HCT116 (cell line): Measurements from ENCODE around the gene RPL41. TPM values are rescaled to one million over a fixed set of nuclear protein-coding genes. Genes with fewer than 3 reads are reported as not detected.
A peak's percentile ranks its signal among the peaks of the same experiment; 100 is the strongest.

Source experiments
- ATAC-seq: fragments of 200-7000 bp; cut with Tn5 transposase; 2 replicates; pipeline ENCODE4 v1.9.1; 2020; ENCODE audit warnings: mild to moderate bottlenecking, moderate library complexity
- BruUV-seq: library from RNA; stranded (reverse); fragments of 400-500 nt; replicated peaks from 2 replicates; lab custom pipeline; 2021; lab: Mats Ljungman, UMichigan
- CTCF ChIA-PET: fragments of 300-600 bp; sonication (Branson Sonifier 250); formaldehyde crosslinking; loops from one replicate; lab custom pipeline; 2021; ENCODE audit warnings: antibody characterized with exemption; lab: Charles Lee
- POLR2A ChIA-PET: fragments of 300-600, 350-600 bp; sonication (Branson Sonifier 250); formaldehyde crosslinking; loops from one replicate; lab custom pipeline; 2021; ENCODE audit warnings: antibody characterized with exemption; lab: Charles Lee
- RAD21 ChIA-PET, 2 experiments: fragments of 300-600 bp; sonication (Branson Sonifier 250); formaldehyde crosslinking; loops; one replicate each; lab custom pipeline; 2023; ENCODE audit warnings: low total read pairs in 2 of 2; ENCODE audit not compliant: uncharacterized antibody in 2 of 2, unreplicated experiment in 2 of 2, low non-redundant PET in 1 of 2; lab: Charles Lee
- DNase-seq: peaks from one replicate; pipeline ENCODE4 v3.0.0-alpha.2; 2010; ENCODE audit warnings: low read depth, low spot score
- H2AFZ ChIP-seq: fragments of 200-600 bp; shearing (Covaris generic), sonication (generic); 2 replicates; pipeline ENCODE4 v1.6.1; 2017; ENCODE audit warnings: low read depth, mixed run types, mixed read lengths, antibody characterized with exemption, low read length; ENCODE audit not compliant: poor library complexity, severe bottlenecking
- H3K27ac ChIP-seq: 2 replicates; pipeline ENCODE4 v1.5.1; 2012; ENCODE audit warnings: low read depth, low read length
- H3K27me3 ChIP-seq: fragments of 200-600 bp; sonication (generic); 2 replicates; pipeline ENCODE4 v1.6.1; 2016; ENCODE audit warnings: mixed run types, low read length, mixed read lengths; ENCODE audit not compliant: insufficient read depth
- H3K36me3 ChIP-seq, 2 experiments: fragments of 200-500 bp in 1 of 2; fragments of 200-600 bp in 1 of 2; sonication (Bioruptor generic) in 1 of 2; sonication (generic) in 1 of 2; 2 replicates each; pipeline versions ENCODE4 v1.5.1 to v1.6.1; 2014 to 2016; ENCODE audit warnings: low read length in 2 of 2, inconsistent platforms in 1 of 2, mixed read lengths in 1 of 2, mixed run types in 1 of 2; ENCODE audit not compliant: insufficient read depth in 2 of 2, control insufficient read depth in 1 of 2
- H3K4me1 ChIP-seq, 2 experiments: fragments of 200-600 bp in 1 of 2; sonication (generic) in 1 of 2; 2 replicates each; pipeline versions ENCODE4 v1.5.1 to v1.6.1; 2012 to 2017; ENCODE audit warnings: low read length in 2 of 2, inconsistent platforms in 1 of 2, mild to moderate bottlenecking in 1 of 2, mixed read lengths in 1 of 2, mixed run types in 1 of 2, moderate library complexity in 1 of 2; ENCODE audit not compliant: insufficient read depth in 2 of 2, control insufficient read depth in 1 of 2
- H3K4me2 ChIP-seq: fragments of 200-600 bp; sonication (generic); 2 replicates; pipeline ENCODE4 v1.6.1; 2017; ENCODE audit warnings: mixed run types, low read length, mixed read lengths
- H3K4me3 ChIP-seq, 2 experiments: fragments of 200-600 bp in 1 of 2; sonication (generic) in 1 of 2; replicated peaks in 1 of 2; 2 replicates each; pipeline ENCODE4 v1.5.1; 2011 to 2016; ENCODE audit warnings: low read length in 2 of 2, control low read depth in 1 of 2, low read depth in 1 of 2, mild to moderate bottlenecking in 1 of 2, mixed read lengths in 1 of 2, mixed run types in 1 of 2
- H3K79me2 ChIP-seq: fragments of 200-600 bp; sonication (generic); 2 replicates; pipeline ENCODE4 v1.6.1; 2017; ENCODE audit warnings: mild to moderate bottlenecking, mixed run types, low read length, moderate library complexity, mixed read lengths; ENCODE audit not compliant: insufficient read depth
- H3K9ac ChIP-seq: fragments of 200-600 bp; sonication (generic); 2 replicates; pipeline ENCODE4 v1.6.1; 2016; ENCODE audit warnings: low read length, mixed read lengths
- H3K9me2 ChIP-seq: fragments of 200-600 bp; sonication (generic), shearing (Covaris generic); 2 replicates; pipeline ENCODE4 v1.6.1; 2017; ENCODE audit warnings: mixed run types, mild to moderate bottlenecking, moderate library complexity; ENCODE audit not compliant: insufficient read depth
- H3K9me3 ChIP-seq, 2 experiments: fragments of 200-500 bp in 1 of 2; fragments of 200-600 bp in 1 of 2; sonication (Bioruptor generic) in 1 of 2; sonication (generic) in 1 of 2; 2 replicates each; pipeline ENCODE4 v1.6.1; 2014 to 2017; ENCODE audit warnings: low read length in 2 of 2, mixed read lengths in 2 of 2, inconsistent platforms in 1 of 2, low read depth in 1 of 2, mild to moderate bottlenecking in 1 of 2, mixed run types in 1 of 2, moderate library complexity in 1 of 2; ENCODE audit not compliant: control insufficient read depth in 1 of 2, insufficient read depth in 1 of 2
- H4K20me1 ChIP-seq: fragments of 200-600 bp; sonication (generic), shearing (Covaris generic); 2 replicates; pipeline ENCODE4 v1.6.1; 2017; ENCODE audit warnings: mixed run types, mild to moderate bottlenecking, moderate library complexity; ENCODE audit not compliant: insufficient read depth
- CBX3 ChIP-seq: IDR thresholded peaks from 2 replicates; pipeline ENCODE4 v1.6.1; 2012; ENCODE audit warnings: low read depth
- EGR1 ChIP-seq: IDR thresholded peaks from 2 replicates; pipeline ENCODE4 v1.6.1; 2012; ENCODE audit warnings: low read depth
- FOSL1 ChIP-seq: IDR thresholded peaks from 2 replicates; pipeline ENCODE4 v1.6.1; 2012; ENCODE audit warnings: low read depth
- POLR2AphosphoS5 ChIP-seq: IDR thresholded peaks from 2 replicates; pipeline ENCODE4 v1.6.1; 2011; ENCODE audit warnings: mild to moderate bottlenecking, low read depth, low read length, moderate library complexity
- RAD21 ChIP-seq: IDR thresholded peaks from 2 replicates; pipeline ENCODE4 v1.6.1; 2012; ENCODE audit warnings: low read depth, mild to moderate bottlenecking
- SIN3A ChIP-seq: IDR thresholded peaks from 2 replicates; pipeline ENCODE4 v1.6.1; 2012; ENCODE audit warnings: low read depth
- YY1 ChIP-seq: IDR thresholded peaks from 2 replicates; pipeline ENCODE4 v1.6.1; 2011; ENCODE audit warnings: low read length, low read depth, moderate library complexity, mild to moderate bottlenecking; ENCODE audit not compliant: insufficient replicate concordance; ENCODE audit errors: extremely low read depth
- ZFX ChIP-seq: fragments of 450-650 bp; IDR thresholded peaks from 2 replicates; pipeline ENCODE4 v1.6.1; 2017
- intact Hi-C: fragments of 100-400 bp; cut with micrococcal nuclease; formaldehyde crosslinking; loops from 2 replicates; pipeline ENCODE4 v1.10.0; 2022
- total RNA-seq: library from RNA; stranded (reverse); gene quantifications from one replicate; pipeline ENCODE4 v1.2.1, GENCODE V29; 2021; ENCODE audit not compliant: unreplicated experiment
- TF ChIP-seq, protein P1 (sequence below): IDR thresholded peaks from 2 replicates; pipeline ENCODE4 v1.6.1; 2012; ENCODE audit warnings: low read depth
- TF ChIP-seq, protein P2 (sequence below): IDR thresholded peaks from 2 replicates; pipeline ENCODE4 v1.6.1; 2012
- TF ChIP-seq, protein P3 (sequence below): IDR thresholded peaks from 2 replicates; pipeline ENCODE4 v1.6.1; 2011; ENCODE audit warnings: mild to moderate bottlenecking, low read length, moderate library complexity; ENCODE audit not compliant: insufficient replicate concordance; ENCODE audit errors: extremely low read depth
- TF ChIP-seq, protein P4 (sequence below): IDR thresholded peaks from 2 replicates; pipeline ENCODE4 v1.6.1; 2012

RPL41 gene
- total RNA-seq, 1 experiment from 2014 or later, result 4,327 TPM

DNA sequence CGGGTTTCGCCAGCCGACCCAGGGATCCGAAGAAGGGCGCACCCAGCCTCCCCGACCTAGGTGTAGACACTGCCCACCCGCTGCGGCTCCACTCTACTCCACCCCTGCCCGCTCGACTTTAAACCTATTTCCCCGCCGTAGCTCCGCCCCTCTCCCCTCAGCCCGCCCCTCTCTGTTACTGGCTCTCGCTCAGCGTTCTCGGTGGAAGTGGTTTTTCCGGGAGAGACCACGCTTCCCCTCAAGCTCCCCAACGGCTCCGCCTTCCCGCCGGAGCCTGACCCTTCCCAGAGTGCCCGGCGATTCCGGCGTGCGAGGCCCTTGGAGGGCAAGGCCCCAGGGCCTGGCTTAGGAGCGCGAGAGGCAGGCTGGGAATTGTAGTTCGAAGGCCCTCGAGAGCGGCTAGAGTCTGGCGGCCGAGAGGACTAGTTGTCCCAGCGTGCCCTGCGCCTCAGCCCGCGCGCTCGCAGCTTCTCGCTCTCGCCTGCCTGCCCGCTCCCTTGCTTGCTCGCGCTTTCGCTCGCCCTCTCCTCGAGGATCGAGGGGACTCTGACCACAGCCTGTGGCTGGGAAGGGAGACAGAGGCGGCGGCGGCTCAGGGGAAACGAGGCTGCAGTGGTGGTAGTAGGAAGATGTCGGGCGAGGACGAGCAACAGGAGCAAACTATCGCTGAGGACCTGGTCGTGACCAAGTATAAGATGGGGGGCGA is 12.2 kb upstream of the RPL41 start, which contains the start of gene PA2G4 (continued):
- TF ChIP-seq, protein P1, sequence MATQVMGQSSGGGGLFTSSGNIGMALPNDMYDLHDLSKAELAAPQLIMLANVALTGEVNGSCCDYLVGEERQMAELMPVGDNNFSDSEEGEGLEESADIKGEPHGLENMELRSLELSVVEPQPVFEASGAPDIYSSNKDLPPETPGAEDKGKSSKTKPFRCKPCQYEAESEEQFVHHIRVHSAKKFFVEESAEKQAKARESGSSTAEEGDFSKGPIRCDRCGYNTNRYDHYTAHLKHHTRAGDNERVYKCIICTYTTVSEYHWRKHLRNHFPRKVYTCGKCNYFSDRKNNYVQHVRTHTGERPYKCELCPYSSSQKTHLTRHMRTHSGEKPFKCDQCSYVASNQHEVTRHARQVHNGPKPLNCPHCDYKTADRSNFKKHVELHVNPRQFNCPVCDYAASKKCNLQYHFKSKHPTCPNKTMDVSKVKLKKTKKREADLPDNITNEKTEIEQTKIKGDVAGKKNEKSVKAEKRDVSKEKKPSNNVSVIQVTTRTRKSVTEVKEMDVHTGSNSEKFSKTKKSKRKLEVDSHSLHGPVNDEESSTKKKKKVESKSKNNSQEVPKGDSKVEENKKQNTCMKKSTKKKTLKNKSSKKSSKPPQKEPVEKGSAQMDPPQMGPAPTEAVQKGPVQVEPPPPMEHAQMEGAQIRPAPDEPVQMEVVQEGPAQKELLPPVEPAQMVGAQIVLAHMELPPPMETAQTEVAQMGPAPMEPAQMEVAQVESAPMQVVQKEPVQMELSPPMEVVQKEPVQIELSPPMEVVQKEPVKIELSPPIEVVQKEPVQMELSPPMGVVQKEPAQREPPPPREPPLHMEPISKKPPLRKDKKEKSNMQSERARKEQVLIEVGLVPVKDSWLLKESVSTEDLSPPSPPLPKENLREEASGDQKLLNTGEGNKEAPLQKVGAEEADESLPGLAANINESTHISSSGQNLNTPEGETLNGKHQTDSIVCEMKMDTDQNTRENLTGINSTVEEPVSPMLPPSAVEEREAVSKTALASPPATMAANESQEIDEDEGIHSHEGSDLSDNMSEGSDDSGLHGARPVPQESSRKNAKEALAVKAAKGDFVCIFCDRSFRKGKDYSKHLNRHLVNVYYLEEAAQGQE, result no peak

DNA sequence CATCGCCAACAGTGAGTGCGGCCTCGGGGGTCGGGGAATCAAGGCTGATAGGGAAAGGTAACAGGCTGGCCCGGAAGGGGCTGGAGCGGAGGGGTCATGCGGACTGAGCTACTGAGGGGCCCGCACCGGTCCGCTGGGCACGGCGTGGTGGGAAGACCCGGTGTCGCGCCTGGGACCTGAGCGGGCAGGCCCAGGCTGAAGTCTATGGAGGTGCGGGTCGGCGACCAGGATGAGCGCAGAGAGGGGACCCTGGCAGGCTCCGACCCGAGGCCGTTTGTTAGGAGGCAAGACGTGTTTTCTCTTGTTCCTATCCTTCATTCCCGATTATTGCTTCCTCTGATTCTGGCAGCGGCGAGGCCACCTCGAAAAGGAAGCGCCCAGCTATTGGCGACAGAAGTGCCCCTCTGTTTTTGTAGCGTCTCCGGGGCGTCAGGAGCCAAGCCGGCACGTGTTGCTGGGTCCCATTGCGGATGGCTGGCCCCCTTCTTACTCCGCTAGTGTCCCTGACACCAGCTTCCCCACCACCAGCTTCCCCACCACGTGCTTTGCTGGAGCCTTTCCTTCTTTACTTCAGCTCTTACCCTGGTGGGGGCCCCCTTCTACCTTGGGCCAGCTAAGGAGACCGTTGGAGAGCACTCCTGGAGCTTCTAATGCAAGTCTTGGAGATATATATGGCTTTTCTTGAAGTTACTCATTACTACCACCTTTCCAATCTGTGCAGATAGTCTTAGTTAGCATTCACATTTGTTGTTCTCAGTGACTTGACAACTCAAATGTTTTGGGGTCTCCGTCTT is 11.4 kb upstream of the RPL41 start:
- POLR2A ChIA-PET, result interaction anchor here (0.8 to 2.6 kb wide), 19 partner anchors 8 to 255 kb away, joined by 3 to 75 read pairs (median 5); partner anchors contain the start of genes ESYT1, MYL6B, RNF41 and RPL41
- intact Hi-C loops, result loop anchor here (1.0 to 2.0 kb wide), 3 partner anchors 11 to 58 kb away; partner anchors contain the start of gene RPL41

More for the DNA sequence above, 11.4 kb upstream of the RPL41 start:
- Histone ChIP-seq H3K4me3 (peak overlapping the region; percentile 88 to 98), H3K27ac (peak overlapping the region; percentile 94), H3K27me3 (no peaks in the 10 kb centered on the region), H3K9ac (peak overlapping the region; percentile 100), H3K4me1 (peaks cover 9 to 26% of the 10 kb centered on the region in 2 experiments), H2AFZ (no peak overlapping the region), H3K79me2 (peaks cover 55% of the 10 kb centered on the region), H3K4me2 (peak overlapping the region; percentile 93), H4K20me1 (peaks cover 7% of the 10 kb centered on the region; the same call in 1 of the 2 replicates), H3K9me3 (no peaks in the 10 kb centered on the region), H3K9me2 (no peaks in the 10 kb centered on the region), H3K36me3 (peaks cover 33 to 52% of the 10 kb centered on the region in 2 experiments)
- peak; percentile 18 for ATAC-seq
- no peak for DNase-seq
- TF ChIP-seq, protein P2, sequence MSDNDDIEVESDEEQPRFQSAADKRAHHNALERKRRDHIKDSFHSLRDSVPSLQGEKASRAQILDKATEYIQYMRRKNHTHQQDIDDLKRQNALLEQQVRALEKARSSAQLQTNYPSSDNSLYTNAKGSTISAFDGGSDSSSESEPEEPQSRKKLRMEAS, result peak; percentile 76
- TF ChIP-seq SIN3A (no peak), POLR2AphosphoS5 (0 out of 2 replicates have a peak, but pooled peaks have one; percentile 5), YY1 (no peak), ZFX (peak; percentile 59), CBX3 (no peak), EGR1 (no peak), RAD21 (no peak), FOSL1 (no peak)
- TF ChIP-seq, protein P3, sequence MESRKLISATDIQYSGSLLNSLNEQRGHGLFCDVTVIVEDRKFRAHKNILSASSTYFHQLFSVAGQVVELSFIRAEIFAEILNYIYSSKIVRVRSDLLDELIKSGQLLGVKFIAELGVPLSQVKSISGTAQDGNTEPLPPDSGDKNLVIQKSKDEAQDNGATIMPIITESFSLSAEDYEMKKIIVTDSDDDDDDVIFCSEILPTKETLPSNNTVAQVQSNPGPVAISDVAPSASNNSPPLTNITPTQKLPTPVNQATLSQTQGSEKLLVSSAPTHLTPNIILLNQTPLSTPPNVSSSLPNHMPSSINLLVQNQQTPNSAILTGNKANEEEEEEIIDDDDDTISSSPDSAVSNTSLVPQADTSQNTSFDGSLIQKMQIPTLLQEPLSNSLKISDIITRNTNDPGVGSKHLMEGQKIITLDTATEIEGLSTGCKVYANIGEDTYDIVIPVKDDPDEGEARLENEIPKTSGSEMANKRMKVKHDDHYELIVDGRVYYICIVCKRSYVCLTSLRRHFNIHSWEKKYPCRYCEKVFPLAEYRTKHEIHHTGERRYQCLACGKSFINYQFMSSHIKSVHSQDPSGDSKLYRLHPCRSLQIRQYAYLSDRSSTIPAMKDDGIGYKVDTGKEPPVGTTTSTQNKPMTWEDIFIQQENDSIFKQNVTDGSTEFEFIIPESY, result no peak
- TF ChIP-seq, protein P4, sequence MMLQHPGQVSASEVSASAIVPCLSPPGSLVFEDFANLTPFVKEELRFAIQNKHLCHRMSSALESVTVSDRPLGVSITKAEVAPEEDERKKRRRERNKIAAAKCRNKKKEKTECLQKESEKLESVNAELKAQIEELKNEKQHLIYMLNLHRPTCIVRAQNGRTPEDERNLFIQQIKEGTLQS, result no peak
- ChIA-PET RAD21 (interaction anchor here in 1 of 2 experiments (0.6 to 1.0 kb wide), 2 partner anchors 24 to 999 kb away, joined by 3 read pairs; no protein-coding TSS in a partner anchor), CTCF (interaction anchor here (0.9 to 1.6 kb wide), 7 partner anchors 10 to 367 kb away, joined by 3 to 13 read pairs (median 4); partner anchors contain the start of genes ERBB3 and ESYT1)
- BruUV-seq, result no TSS peak
